Measurements from ENCODE around the gene MRPS27. TPM values are rescaled to one million over a fixed set of nuclear protein-coding genes. Genes with fewer than 3 reads are reported as not detected.

MRPS27 gene
- total and polyA plus RNA-seq, 12 donors: 20.8 to 91.8 (median 75.8) TPM

GRCh38 chr5:72226950-72227349 lies 93.1 kb downstream of the MRPS27 start:
- Histone ChIP-seq H3K4me3 (no peak overlapping the region), H3K27me3 (no peaks in the 10 kb centered on the region), H3K27ac (peak overlapping the region in 7 of 10 donors; percentile 21 to 59 (median 52)), H3K4me1 (peaks cover 0 to 32% (median 5%) of the 10 kb centered on the region in 9 donors), H3K36me3 (peaks cover 0 to 90% (median 29%) of the 10 kb centered on the region in 9 donors), H3K9me3 (no peaks in the 10 kb centered on the region)
- intact Hi-C loops (cut with DNase I): no loop called here
- TF ChIP-seq, protein P1, sequence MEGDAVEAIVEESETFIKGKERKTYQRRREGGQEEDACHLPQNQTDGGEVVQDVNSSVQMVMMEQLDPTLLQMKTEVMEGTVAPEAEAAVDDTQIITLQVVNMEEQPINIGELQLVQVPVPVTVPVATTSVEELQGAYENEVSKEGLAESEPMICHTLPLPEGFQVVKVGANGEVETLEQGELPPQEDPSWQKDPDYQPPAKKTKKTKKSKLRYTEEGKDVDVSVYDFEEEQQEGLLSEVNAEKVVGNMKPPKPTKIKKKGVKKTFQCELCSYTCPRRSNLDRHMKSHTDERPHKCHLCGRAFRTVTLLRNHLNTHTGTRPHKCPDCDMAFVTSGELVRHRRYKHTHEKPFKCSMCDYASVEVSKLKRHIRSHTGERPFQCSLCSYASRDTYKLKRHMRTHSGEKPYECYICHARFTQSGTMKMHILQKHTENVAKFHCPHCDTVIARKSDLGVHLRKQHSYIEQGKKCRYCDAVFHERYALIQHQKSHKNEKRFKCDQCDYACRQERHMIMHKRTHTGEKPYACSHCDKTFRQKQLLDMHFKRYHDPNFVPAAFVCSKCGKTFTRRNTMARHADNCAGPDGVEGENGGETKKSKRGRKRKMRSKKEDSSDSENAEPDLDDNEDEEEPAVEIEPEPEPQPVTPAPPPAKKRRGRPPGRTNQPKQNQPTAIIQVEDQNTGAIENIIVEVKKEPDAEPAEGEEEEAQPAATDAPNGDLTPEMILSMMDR (IDR thresholded peaks at IDR 0.05): no peak
- 38 to 61% methylated on average over 2 of the region's 2 CpGs for WGBS, 2 donors
- peak; percentile 58 to 92 (median 78) for ATAC-seq
- peak in 1 of 2 donors; percentile 17 for DNase-seq

GRCh38 chr5:72225741-72226140 lies 94.3 kb downstream of the MRPS27 start:
- 94 to 96% methylated on average over 3 of the region's 3 CpGs for WGBS, 2 donors
- no peak overlapping the region for H3K4me3 ChIP-seq
- TF ChIP-seq, protein P1 (IDR thresholded peaks at IDR 0.05): no peak
- no peaks in the 10 kb centered on the region for H3K9me3 ChIP-seq
- H3K36me3 ChIP-seq: peaks cover 0 to 90% (median 27%) of the 10 kb centered on the region in 9 donors
- no peak overlapping the region for H3K27ac ChIP-seq
- intact Hi-C loops (cut with DNase I): no loop called here
- H3K27me3 ChIP-seq: no peaks in the 10 kb centered on the region
- DNase-seq: no peak
- H3K4me1 ChIP-seq: peaks cover 0 to 32% (median 5%) of the 10 kb centered on the region in 9 donors
- ATAC-seq: no peak

DNA sequence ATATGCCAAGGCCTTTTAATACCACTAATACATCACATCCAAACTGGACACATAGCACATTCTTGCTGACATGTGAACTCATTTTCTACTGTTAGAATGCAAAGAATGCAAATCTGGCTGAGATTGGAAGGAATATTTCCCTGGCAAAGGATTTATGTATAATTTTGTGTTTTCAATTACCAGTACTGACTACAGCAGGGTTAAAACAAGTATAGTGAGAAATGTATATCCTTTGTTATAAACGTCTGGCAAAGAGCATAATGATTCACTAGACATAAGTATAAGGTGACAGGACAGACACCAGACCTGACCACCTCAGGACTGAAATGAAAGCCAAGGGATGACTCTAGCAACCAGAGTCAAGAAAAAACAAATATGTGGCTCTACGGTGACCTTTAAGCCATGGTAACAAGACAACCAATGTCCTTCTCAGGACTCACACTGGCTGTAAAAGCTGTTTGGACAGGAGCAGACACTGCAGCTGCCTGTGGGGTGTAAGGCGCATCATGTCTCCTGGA lies 95.0 kb downstream of the MRPS27 start:
- no peak overlapping the region for H3K27ac ChIP-seq
- no peaks in the 10 kb centered on the region for H3K27me3 ChIP-seq
- WGBS, 2 donors: 63 to 77% methylated on average over 3 of the region's 3 CpGs
- DNase-seq (no peak), ATAC-seq (peak in 2 of 8 donors; percentile 29)
- peaks cover 0 to 32% (median 5%) of the 10 kb centered on the region in 9 donors for H3K4me1 ChIP-seq
- no peak overlapping the region for H3K4me3 ChIP-seq
- TF ChIP-seq, protein P1 (IDR thresholded peaks at IDR 0.05): no peak
- no peaks in the 10 kb centered on the region for H3K9me3 ChIP-seq
- intact Hi-C loops (cut with DNase I): no loop called here
- H3K36me3 ChIP-seq: peaks cover 0 to 92% (median 31%) of the 10 kb centered on the region in 9 donors

DNA sequence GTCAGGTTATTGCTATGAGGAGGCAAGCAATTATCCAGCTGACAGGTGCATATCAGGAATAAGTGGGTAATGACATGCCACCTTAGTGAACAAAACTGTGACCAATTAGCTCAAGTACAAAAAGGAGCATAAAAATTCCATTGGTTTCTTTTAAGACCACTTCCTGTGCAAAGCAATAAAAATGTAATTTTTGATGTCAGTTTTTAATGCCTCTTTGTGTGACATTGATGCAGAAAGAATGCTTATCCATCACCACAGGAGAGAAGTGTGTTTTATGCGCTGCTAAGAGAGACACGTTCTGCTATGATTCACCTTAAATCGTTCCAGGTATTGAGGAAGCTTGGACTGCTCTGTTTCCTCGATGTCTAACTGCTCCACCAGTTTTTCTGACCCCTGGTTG lies 96.7 kb downstream of the MRPS27 start:
- peaks cover 0 to 100% (median 33%) of the 10 kb centered on the region in 9 donors for H3K36me3 ChIP-seq
- WGBS, 2 donors: 96% methylated on average over 4 of the region's 4 CpGs
- ATAC-seq (no peak), DNase-seq (no peak)
- no peak overlapping the region for H3K27ac ChIP-seq
- H3K9me3 ChIP-seq: no peaks in the 10 kb centered on the region
- intact Hi-C loops (cut with DNase I): no loop called here
- no peaks in the 10 kb centered on the region for H3K27me3 ChIP-seq
- H3K4me1 ChIP-seq: peaks cover 0 to 22% (median 5%) of the 10 kb centered on the region in 9 donors
- TF ChIP-seq, protein P1 (IDR thresholded peaks at IDR 0.05): no peak
- H3K4me3 ChIP-seq: no peak overlapping the region

All from heart right ventricle (tissue), 16 donors.